HEK293 (cell line): ENCODE results near the gene CDH6.
"Not testable (repeated sequence)": the region's sequence is repeated elsewhere in the genome, so short reads cannot be mapped to it uniquely, and the experiment has no call there.

Experiments
- CTCF ChIA-PET: fragments of 350-600 bp; formaldehyde crosslinking; extraction: SDS; loops from one replicate; lab custom pipeline; 2021; ENCODE audit warnings: antibody characterized with exemption; lab: Yijun Ruan, JAX
- POLR2A ChIA-PET: fragments of 300-600 bp; formaldehyde crosslinking; extraction: SDS; loops from one replicate; lab custom pipeline; 2020; ENCODE audit warnings: antibody characterized with exemption, inconsistent platforms; lab: Yijun Ruan, JAX
- H3K27ac ChIP-seq: fragments of 200-500 bp; sonication (Bioruptor generic); 2 replicates; pipeline ENCODE4 v1.5.1; 2014; ENCODE audit warnings: low read depth, low read length, control low read depth, inconsistent platforms; ENCODE audit errors: extremely low read depth
- H3K36me3 ChIP-seq, 2 experiments: fragments of 200-500 bp in 1 of 2; sonication (Bioruptor generic) in 1 of 2; 1 replicate in 1 of 2; 2 replicates in 1 of 2; pipeline ENCODE4 v1.5.1; 2014 to 2017; ENCODE audit warnings: inconsistent platforms in 2 of 2, low read length in 2 of 2; ENCODE audit not compliant: control insufficient read depth in 2 of 2, insufficient read depth in 1 of 2
- H3K4me1 ChIP-seq: fragments of 200-500 bp; sonication (Bioruptor generic); 2 replicates; pipeline ENCODE4 v1.5.1; 2014; ENCODE audit warnings: mild to moderate bottlenecking, low read length, inconsistent platforms; ENCODE audit not compliant: control insufficient read depth, insufficient read depth
- H3K4me3 ChIP-seq: 2 replicates; pipeline ENCODE4 v1.5.1; 2011; ENCODE audit warnings: low read depth, mild to moderate bottlenecking, control low read depth, low read length, moderate library complexity
- H3K9me3 ChIP-seq: fragments of 200-500 bp; sonication (Bioruptor generic); 2 replicates; pipeline ENCODE4 v1.5.1; 2014; ENCODE audit warnings: low read depth, low read length, inconsistent platforms; ENCODE audit not compliant: control insufficient read depth, insufficient read depth
- HOXC10 ChIP-seq: sonication (generic); formaldehyde crosslinking; IDR thresholded peaks from 2 replicates; pipeline ENCODE4 v1.8.1; 2023; ENCODE audit warnings: mild to moderate bottlenecking, missing genetic modification reagents
- KLF1 ChIP-seq: fragments of 450-650 bp; formaldehyde crosslinking; IDR thresholded peaks from 2 replicates; pipeline ENCODE4 v1.5.1; 2016; ENCODE audit warnings: missing biosample characterization, missing genetic modification characterization
- KLF10 ChIP-seq: fragments of 450-650 bp; IDR thresholded peaks from 2 replicates; pipeline ENCODE4 v1.5.1; 2018; ENCODE audit warnings: missing biosample characterization, mild to moderate bottlenecking, missing genetic modification characterization
- MEIS1 ChIP-seq: sonication (generic); formaldehyde crosslinking; IDR thresholded peaks from 2 replicates; pipeline ENCODE4 v1.8.1; 2022; ENCODE audit warnings: missing genetic modification reagents, mild to moderate bottlenecking, borderline replicate concordance
- PRDM10 ChIP-seq: fragments of 450-650 bp; formaldehyde crosslinking; IDR thresholded peaks from 2 replicates; pipeline ENCODE4 v1.5.1; 2016; ENCODE audit warnings: missing biosample characterization, missing genetic modification characterization
- SALL2 ChIP-seq: fragments of 450-650 bp; formaldehyde crosslinking; IDR thresholded peaks from 2 replicates; pipeline ENCODE4 v1.5.0; 2017; ENCODE audit warnings: missing biosample characterization, mild to moderate bottlenecking, missing genetic modification characterization, borderline replicate concordance
- TSHZ1 ChIP-seq: fragments of 450-650 bp; formaldehyde crosslinking; IDR thresholded peaks from 2 replicates; pipeline ENCODE4 v1.5.1; 2016; ENCODE audit warnings: missing biosample characterization, missing genetic modification characterization, borderline replicate concordance
- ZBTB20 ChIP-seq: fragments of 450-650 bp; formaldehyde crosslinking; IDR thresholded peaks from 2 replicates; pipeline ENCODE4 v1.5.1; 2016; ENCODE audit warnings: missing biosample characterization, missing genetic modification characterization
- ZBTB21 ChIP-seq: fragments of 450-650 bp; formaldehyde crosslinking; IDR thresholded peaks from 2 replicates; pipeline ENCODE4 v1.5.1; 2017; ENCODE audit warnings: missing biosample characterization, missing genetic modification characterization
- ZBTB7A ChIP-seq: fragments of 450-650 bp; formaldehyde crosslinking; IDR thresholded peaks from 2 replicates; pipeline ENCODE4 v1.5.1; 2016; ENCODE audit warnings: low read depth, missing biosample characterization, missing genetic modification characterization
- ZFP37 ChIP-seq: fragments of 450-650 bp; formaldehyde crosslinking; IDR thresholded peaks from 2 replicates; pipeline ENCODE4 v1.5.1; 2016; ENCODE audit warnings: missing biosample characterization, missing genetic modification characterization
- ZIC2 ChIP-seq: fragments of 450-650 bp; formaldehyde crosslinking; IDR thresholded peaks from 2 replicates; pipeline ENCODE4 v1.5.1; 2016; ENCODE audit warnings: missing biosample characterization, missing genetic modification characterization
- ZNF121 ChIP-seq: fragments of 450-650 bp; formaldehyde crosslinking; IDR thresholded peaks from 2 replicates; pipeline ENCODE4 v1.5.1; 2016; ENCODE audit warnings: missing biosample characterization, missing genetic modification characterization
- ZNF221 ChIP-seq: fragments of 450-650 bp; formaldehyde crosslinking; IDR thresholded peaks from 2 replicates; pipeline ENCODE4 v1.5.1; 2017; ENCODE audit warnings: missing biosample characterization, missing genetic modification characterization, borderline replicate concordance
- ZNF24 ChIP-seq: fragments of 450-650 bp; formaldehyde crosslinking; IDR thresholded peaks from 2 replicates; pipeline ENCODE4 v1.5.1; 2016; ENCODE audit warnings: missing biosample characterization, missing genetic modification characterization
- ZNF266 ChIP-seq: fragments of 450-650 bp; formaldehyde crosslinking; IDR thresholded peaks from 2 replicates; pipeline ENCODE4 v1.5.1; 2016; ENCODE audit warnings: missing biosample characterization, missing genetic modification characterization, low read depth
- ZNF366 ChIP-seq: fragments of 450-650 bp; formaldehyde crosslinking; conservative IDR thresholded peaks from 2 replicates; pipeline ENCODE4 v1.5.1; 2016; ENCODE audit warnings: missing biosample characterization, missing genetic modification characterization
- ZNF433 ChIP-seq: fragments of 450-650 bp; formaldehyde crosslinking; IDR thresholded peaks from 2 replicates; pipeline ENCODE4 v1.5.1; 2016; ENCODE audit warnings: missing biosample characterization, missing genetic modification characterization, low read depth
- ZNF501 ChIP-seq: fragments of 450-650 bp; formaldehyde crosslinking; IDR thresholded peaks from 2 replicates; pipeline ENCODE4 v1.5.1; 2016; ENCODE audit warnings: missing biosample characterization, missing genetic modification characterization
- ZNF558 ChIP-seq: fragments of 450-650 bp; formaldehyde crosslinking; IDR thresholded peaks from 2 replicates; pipeline ENCODE4 v1.5.1; 2016; ENCODE audit warnings: missing biosample characterization, missing genetic modification characterization
- ZNF792 ChIP-seq: fragments of 450-650 bp; formaldehyde crosslinking; IDR thresholded peaks from 2 replicates; pipeline ENCODE4 v1.5.1; 2016; ENCODE audit warnings: missing biosample characterization, missing genetic modification characterization
- ZNF830 ChIP-seq: fragments of 450-650 bp; IDR thresholded peaks from 2 replicates; pipeline ENCODE4 v1.5.0; 2018; ENCODE audit warnings: missing biosample characterization, missing genetic modification characterization, low read depth, mild to moderate bottlenecking, moderate library complexity
- TF ChIP-seq, protein P1 (sequence below): IDR thresholded peaks from 2 replicates; pipeline ENCODE4 v1.6.1; 2011; ENCODE audit warnings: mild to moderate bottlenecking, low read depth, low read length, borderline replicate concordance
- TF ChIP-seq, protein P2 (sequence below): fragments of 450-650 bp; formaldehyde crosslinking; IDR thresholded peaks from 2 replicates; pipeline ENCODE4 v1.5.1; 2016; ENCODE audit warnings: missing biosample characterization, missing genetic modification characterization, low read depth

CDH6 gene

GRCh38 chr5:31361234-31361633, 167.7 kb downstream of the CDH6 start (continued):
- TF ChIP-seq TSHZ1 (no peak), ZNF121 (no peak), ZNF366 (no peak), ZNF266 (no peak), ZNF24 (tag by site-specific recombination) (no peak), ZNF792 (tag by site-specific recombination) (no peak)
- TF ChIP-seq, protein P1, sequence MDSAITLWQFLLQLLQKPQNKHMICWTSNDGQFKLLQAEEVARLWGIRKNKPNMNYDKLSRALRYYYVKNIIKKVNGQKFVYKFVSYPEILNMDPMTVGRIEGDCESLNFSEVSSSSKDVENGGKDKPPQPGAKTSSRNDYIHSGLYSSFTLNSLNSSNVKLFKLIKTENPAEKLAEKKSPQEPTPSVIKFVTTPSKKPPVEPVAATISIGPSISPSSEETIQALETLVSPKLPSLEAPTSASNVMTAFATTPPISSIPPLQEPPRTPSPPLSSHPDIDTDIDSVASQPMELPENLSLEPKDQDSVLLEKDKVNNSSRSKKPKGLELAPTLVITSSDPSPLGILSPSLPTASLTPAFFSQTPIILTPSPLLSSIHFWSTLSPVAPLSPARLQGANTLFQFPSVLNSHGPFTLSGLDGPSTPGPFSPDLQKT = no peak

DNA sequence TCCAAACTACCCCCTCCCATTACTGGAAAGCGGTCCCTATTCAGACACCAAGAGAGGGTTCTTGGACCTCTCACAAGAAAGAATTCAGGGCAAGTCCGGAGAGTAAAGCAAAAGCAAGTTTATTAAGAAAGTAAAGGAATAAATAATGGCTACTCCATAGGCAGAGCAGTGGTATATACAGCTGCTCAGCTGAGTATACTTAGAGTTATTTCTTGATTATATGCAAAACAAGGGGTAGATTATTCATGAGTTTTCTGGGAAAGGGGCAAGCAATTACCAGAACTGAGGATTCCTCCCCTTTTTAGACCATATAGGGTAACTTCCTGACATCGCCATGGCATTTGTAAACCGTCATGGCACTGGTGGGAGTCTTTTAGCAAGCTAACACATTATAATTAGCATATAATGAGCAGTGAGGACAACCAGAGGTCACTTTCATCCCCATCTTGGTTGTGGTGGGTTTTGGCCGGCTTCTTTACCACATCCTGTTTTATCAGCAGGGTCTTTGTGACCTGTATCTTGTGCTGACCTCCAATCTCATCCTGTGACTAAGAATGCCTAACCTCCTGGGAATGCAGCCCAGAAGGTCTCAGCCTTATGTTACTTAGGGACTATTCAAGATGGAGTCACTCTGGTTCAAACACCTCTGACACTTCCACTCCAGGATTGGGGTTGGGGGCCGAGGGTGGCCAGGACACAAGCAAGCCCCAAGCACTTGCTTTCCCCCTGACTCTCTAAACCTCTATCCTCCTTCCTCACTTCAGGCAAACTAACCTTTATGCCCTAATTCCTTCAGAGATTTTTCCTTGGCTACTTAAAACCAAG, 168.4 kb downstream of the CDH6 start:
- H3K4me1 ChIP-seq, H3K27ac ChIP-seq, POLR2A ChIA-PET, H3K4me3 ChIP-seq, H3K9me3 ChIP-seq, CTCF ChIA-PET, H3K36me3 ChIP-seq: not testable (repeated sequence)

GRCh38 chr5:31362529-31362900, 169.0 kb downstream of the CDH6 start:
- POLR2A ChIA-PET = no interaction called here
- no peaks in the 10 kb centered on the region for H3K4me1 ChIP-seq
- no peak for TF ChIP-seq MEIS1 (CRISPR knock-in tag)
- TF ChIP-seq ZNF221 (tag by site-specific recombination) = no peak
- no peak for TF ChIP-seq PRDM10 (tag by site-specific recombination)
- TF ChIP-seq SALL2 (tag by site-specific recombination) = no peak
- TF ChIP-seq, protein P2, sequence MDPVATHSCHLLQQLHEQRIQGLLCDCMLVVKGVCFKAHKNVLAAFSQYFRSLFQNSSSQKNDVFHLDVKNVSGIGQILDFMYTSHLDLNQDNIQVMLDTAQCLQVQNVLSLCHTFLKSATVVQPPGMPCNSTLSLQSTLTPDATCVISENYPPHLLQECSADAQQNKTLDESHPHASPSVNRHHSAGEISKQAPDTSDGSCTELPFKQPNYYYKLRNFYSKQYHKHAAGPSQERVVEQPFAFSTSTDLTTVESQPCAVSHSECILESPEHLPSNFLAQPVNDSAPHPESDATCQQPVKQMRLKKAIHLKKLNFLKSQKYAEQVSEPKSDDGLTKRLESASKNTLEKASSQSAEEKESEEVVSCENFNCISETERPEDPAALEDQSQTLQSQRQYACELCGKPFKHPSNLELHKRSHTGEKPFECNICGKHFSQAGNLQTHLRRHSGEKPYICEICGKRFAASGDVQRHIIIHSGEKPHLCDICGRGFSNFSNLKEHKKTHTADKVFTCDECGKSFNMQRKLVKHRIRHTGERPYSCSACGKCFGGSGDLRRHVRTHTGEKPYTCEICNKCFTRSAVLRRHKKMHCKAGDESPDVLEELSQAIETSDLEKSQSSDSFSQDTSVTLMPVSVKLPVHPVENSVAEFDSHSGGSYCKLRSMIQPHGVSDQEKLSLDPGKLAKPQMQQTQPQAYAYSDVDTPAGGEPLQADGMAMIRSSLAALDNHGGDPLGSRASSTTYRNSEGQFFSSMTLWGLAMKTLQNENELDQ (tag by site-specific recombination) = no peak
- no peak for TF ChIP-seq ZNF558 (tag by site-specific recombination)
- no peak for TF ChIP-seq KLF1
- no peak for TF ChIP-seq ZBTB21 (tag by site-specific recombination)
- no peak for TF ChIP-seq ZNF830 (tag by site-specific recombination)
- TF ChIP-seq ZBTB20 (tag by site-specific recombination) = no peak
- TF ChIP-seq ZNF433 = no peak
- TF ChIP-seq HOXC10 (CRISPR knock-in tag) = no peak
- no peak for TF ChIP-seq ZIC2
- TF ChIP-seq ZNF792 (tag by site-specific recombination) = no peak
- TF ChIP-seq ZBTB7A (tag by site-specific recombination) = no peak
- no peak for TF ChIP-seq ZFP37 (tag by site-specific recombination)
- no peak for TF ChIP-seq KLF10 (tag by site-specific recombination)
- TF ChIP-seq ZNF501 (tag by site-specific recombination) = no peak
- H3K27ac ChIP-seq = no peak overlapping the region
- CTCF ChIA-PET = no interaction called here
- H3K4me3 ChIP-seq = no peak overlapping the region
- H3K36me3 ChIP-seq = no peaks in the 10 kb centered on the region
- H3K9me3 ChIP-seq = no peaks in the 10 kb centered on the region
